PC-9 (cell line): ENCODE data around the gene CR1. TPM values are rescaled to one million over a fixed set of nuclear protein-coding genes. Genes with fewer than 3 reads are reported as not detected.

Experiments
- BruUV-seq: library from RNA; stranded (reverse); fragments of 400-500 nt; replicated peaks from 2 replicates; lab custom pipeline; 2021; lab: Mats Ljungman, UMichigan
- CTCF ChIA-PET: fragments of 300-600 bp; sonication (Branson Sonifier 250); formaldehyde crosslinking; loops from one replicate; lab custom pipeline; 2022; ENCODE audit warnings: antibody characterized with exemption; lab: Charles Lee
- POLR2A ChIA-PET: fragments of 300-600 bp; sonication (Branson Sonifier 250); formaldehyde crosslinking; loops from one replicate; lab custom pipeline; 2022; ENCODE audit warnings: antibody characterized with exemption; ENCODE audit not compliant: unreplicated experiment; lab: Charles Lee
- DNase-seq, 2 experiments: peaks; one replicate each; pipeline versions ENCODE4 v3.0.0 to v3.0.0-alpha.2; 2015 to 2022; ENCODE audit warnings: mixed read lengths in 1 of 2
- H2AFZ ChIP-seq: fragments of 200-600 bp; sonication (generic); 2 replicates; pipeline ENCODE4 v1.8.1; 2017; ENCODE audit warnings: antibody characterized with exemption
- H3F3A ChIP-seq: fragments of 200-600 bp; sonication (generic); 2 replicates; pipeline ENCODE4 v1.8.1; 2017; ENCODE audit warnings: antibody characterized with exemption, mild to moderate bottlenecking, low read depth; ENCODE audit not compliant: insufficient read depth
- H3K27ac ChIP-seq: fragments of 200-600 bp; sonication (generic); 2 replicates; pipeline ENCODE4 v1.6.1; 2016; ENCODE audit warnings: mixed run types
- H3K27me3 ChIP-seq: fragments of 200-600 bp; sonication (generic); 2 replicates; pipeline ENCODE4 v1.6.1; 2016; ENCODE audit warnings: low read depth, mixed run types; ENCODE audit not compliant: insufficient read depth
- H3K36me3 ChIP-seq: fragments of 200-600 bp; sonication (generic); 2 replicates; pipeline ENCODE4 v1.6.1; 2016; ENCODE audit warnings: low read depth, mixed run types
- H3K4me1 ChIP-seq: fragments of 200-600 bp; sonication (generic); replicated peaks from 2 replicates; pipeline ENCODE4 v1.6.1; 2016; ENCODE audit warnings: mixed run types; ENCODE audit not compliant: insufficient read depth
- H3K4me2 ChIP-seq: fragments of 200-600 bp; sonication (generic); 2 replicates; pipeline ENCODE4 v1.6.1; 2017; ENCODE audit warnings: mixed run types
- H3K4me3 ChIP-seq: fragments of 200-600 bp; sonication (generic); 2 replicates; pipeline ENCODE4 v1.6.1; 2016; ENCODE audit warnings: mixed run types
- H3K79me2 ChIP-seq: fragments of 200-600 bp; sonication (generic); 2 replicates; pipeline ENCODE4 v1.6.1; 2017; ENCODE audit warnings: low read depth, mixed run types
- H3K9me2 ChIP-seq: fragments of 200-600 bp; sonication (generic); 2 replicates; pipeline ENCODE4 v1.8.1; 2017; ENCODE audit warnings: mild to moderate bottlenecking; ENCODE audit not compliant: insufficient read depth
- H3K9me3 ChIP-seq: fragments of 200-600 bp; sonication (generic); 2 replicates; pipeline ENCODE4 v1.8.1; 2016; ENCODE audit warnings: low read depth; ENCODE audit not compliant: insufficient read depth
- H4K20me1 ChIP-seq: fragments of 200-600 bp; sonication (generic); 2 replicates; pipeline ENCODE4 v1.8.1; 2017; ENCODE audit not compliant: insufficient read depth
- CTCF ChIP-seq: fragments of 200-600 bp; sonication (generic); conservative IDR thresholded peaks from 2 replicates; pipeline ENCODE4 v1.6.1; 2017; ENCODE audit warnings: mixed run types, antibody characterized with exemption, mild to moderate bottlenecking, moderate library complexity
- EZH2 ChIP-seq: fragments of 200-600 bp; sonication (generic); IDR thresholded peaks from 2 replicates; pipeline ENCODE4 v1.8.0; 2017; ENCODE audit warnings: antibody characterized with exemption, low read depth
- intact Hi-C: fragments of 100-400 bp; cut with micrococcal nuclease; formaldehyde crosslinking; loops from one replicate; pipeline ENCODE4 v1.10.0; 2022; ENCODE audit not compliant: unreplicated experiment
- total RNA-seq: library from RNA; stranded (reverse); gene quantifications from 2 replicates; pipeline ENCODE4 v1.2.3, GENCODE V29; 2021

CR1 gene
- total RNA-seq, 1 experiment from 2014 or later = not detected

- no peaks in the 10 kb centered on the region for H3K9me2 ChIP-seq
- BruUV-seq = no TSS peak
- H3K4me2 ChIP-seq = no peak overlapping the region
- no peaks in the 10 kb centered on the region for H3K4me1 ChIP-seq
- no peaks in the 10 kb centered on the region for H3K27me3 ChIP-seq
- no peak for DNase-seq
- no peak overlapping the region for H3K4me3 ChIP-seq
- H2AFZ ChIP-seq = no peak overlapping the region
- H3K27ac ChIP-seq = no peak overlapping the region
- no peaks in the 10 kb centered on the region for H3K79me2 ChIP-seq
- no peak for TF ChIP-seq EZH2
- no peak for TF ChIP-seq CTCF
- no peaks in the 10 kb centered on the region for H3K9me3 ChIP-seq
- intact Hi-C loops = no loop called here
- no peaks in the 10 kb centered on the region for H3F3A ChIP-seq
- no peaks in the 10 kb centered on the region for H4K20me1 ChIP-seq
- H3K36me3 ChIP-seq = no peaks in the 10 kb centered on the region
- ChIA-PET POLR2A (no interaction called here), CTCF (no interaction called here)
Measured at GRCh38 chr1:207626972-207627337, 131.0 kb downstream of the CR1 start.

DNA sequence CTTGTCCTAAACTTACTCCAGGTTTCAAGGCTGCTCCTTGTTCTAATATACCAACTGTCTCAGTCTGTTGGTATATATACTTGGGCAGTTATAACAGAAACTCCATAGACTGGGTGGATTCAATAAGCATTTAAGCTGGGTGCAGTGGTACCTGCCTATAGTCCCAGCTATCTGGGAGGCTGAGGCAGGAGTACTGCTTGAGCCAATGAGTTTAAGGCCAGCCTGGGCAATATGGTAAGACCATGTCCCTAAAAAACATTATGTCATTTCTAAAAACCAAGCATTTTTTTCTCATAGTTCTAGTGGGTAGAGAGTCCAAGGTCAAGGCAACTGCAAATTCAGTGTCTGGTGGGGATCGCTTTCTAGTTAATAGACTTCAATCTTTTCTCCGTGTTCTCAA, 131.5 kb downstream of the CR1 start:
- Histone ChIP-seq H3F3A (no peaks in the 10 kb centered on the region), H2AFZ (no peak overlapping the region), H4K20me1 (no peaks in the 10 kb centered on the region), H3K36me3 (no peaks in the 10 kb centered on the region), H3K79me2 (no peaks in the 10 kb centered on the region), H3K27me3 (no peaks in the 10 kb centered on the region), H3K9me3 (no peaks in the 10 kb centered on the region), H3K4me2 (no peak overlapping the region), H3K27ac (no peak overlapping the region), H3K4me1 (no peaks in the 10 kb centered on the region), H3K9me2 (no peaks in the 10 kb centered on the region), H3K4me3 (no peak overlapping the region)
- intact Hi-C loops = no loop called here
- no peak for DNase-seq
- ChIA-PET CTCF (no interaction called here), POLR2A (no interaction called here)
- no TSS peak for BruUV-seq
- no peak for TF ChIP-seq CTCF
- TF ChIP-seq EZH2 = no peak

DNA sequence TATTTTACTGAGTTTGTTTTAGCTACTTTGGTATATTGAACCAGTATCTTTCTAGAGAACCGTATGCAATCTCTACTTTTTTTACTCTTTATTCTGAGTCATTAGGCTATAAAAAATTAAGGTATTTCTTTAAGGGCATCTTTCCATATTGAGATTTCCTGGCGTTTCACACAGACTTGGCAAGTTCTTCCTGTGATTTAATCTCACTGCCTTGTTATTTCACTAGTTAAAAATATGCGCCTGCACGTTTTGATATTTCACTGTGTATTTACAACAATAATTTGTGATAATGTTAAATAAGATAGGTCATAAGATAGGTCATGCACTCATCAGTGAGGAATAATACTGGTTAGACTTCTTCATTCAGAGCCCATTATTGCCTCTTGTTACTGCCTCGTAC, 132.8 kb downstream of the CR1 start:
- CTCF ChIA-PET = no interaction called here

More for the DNA sequence above, 132.8 kb downstream of the CR1 start:
- Histone ChIP-seq H3K36me3 (no peaks in the 10 kb centered on the region), H3K27ac (no peak overlapping the region), H4K20me1 (no peaks in the 10 kb centered on the region), H2AFZ (no peak overlapping the region), H3F3A (no peaks in the 10 kb centered on the region), H3K79me2 (no peaks in the 10 kb centered on the region), H3K9me2 (no peaks in the 10 kb centered on the region), H3K4me3 (no peak overlapping the region), H3K9me3 (no peaks in the 10 kb centered on the region), H3K4me2 (no peak overlapping the region), H3K27me3 (no peaks in the 10 kb centered on the region), H3K4me1 (no peaks in the 10 kb centered on the region)
- no peak for TF ChIP-seq CTCF
- TF ChIP-seq EZH2 = no peak
- BruUV-seq = no TSS peak
- POLR2A ChIA-PET = no interaction called here
- intact Hi-C loops = no loop called here
- DNase-seq = no peak
